ENCODE data around the gene XPNPEP3. TPM values are rescaled to one million over a fixed set of nuclear protein-coding genes. Genes with fewer than 3 reads are reported as not detected.

XPNPEP3 gene
- 19.4 and 23.0 TPM in 2 replicates for total RNA-seq

GRCh38 chr22:40856513-40857308 is at the start of gene XPNPEP3, which contains the start of gene ST13:
XPNPEP3 (plus strand) TSS chr22:40857148; CDS start chr22:40857182, 34 bp downstream.
ST13 (minus strand) TSS chr22:40856639; CDS start chr22:40856540, 99 bp downstream.

DNA sequence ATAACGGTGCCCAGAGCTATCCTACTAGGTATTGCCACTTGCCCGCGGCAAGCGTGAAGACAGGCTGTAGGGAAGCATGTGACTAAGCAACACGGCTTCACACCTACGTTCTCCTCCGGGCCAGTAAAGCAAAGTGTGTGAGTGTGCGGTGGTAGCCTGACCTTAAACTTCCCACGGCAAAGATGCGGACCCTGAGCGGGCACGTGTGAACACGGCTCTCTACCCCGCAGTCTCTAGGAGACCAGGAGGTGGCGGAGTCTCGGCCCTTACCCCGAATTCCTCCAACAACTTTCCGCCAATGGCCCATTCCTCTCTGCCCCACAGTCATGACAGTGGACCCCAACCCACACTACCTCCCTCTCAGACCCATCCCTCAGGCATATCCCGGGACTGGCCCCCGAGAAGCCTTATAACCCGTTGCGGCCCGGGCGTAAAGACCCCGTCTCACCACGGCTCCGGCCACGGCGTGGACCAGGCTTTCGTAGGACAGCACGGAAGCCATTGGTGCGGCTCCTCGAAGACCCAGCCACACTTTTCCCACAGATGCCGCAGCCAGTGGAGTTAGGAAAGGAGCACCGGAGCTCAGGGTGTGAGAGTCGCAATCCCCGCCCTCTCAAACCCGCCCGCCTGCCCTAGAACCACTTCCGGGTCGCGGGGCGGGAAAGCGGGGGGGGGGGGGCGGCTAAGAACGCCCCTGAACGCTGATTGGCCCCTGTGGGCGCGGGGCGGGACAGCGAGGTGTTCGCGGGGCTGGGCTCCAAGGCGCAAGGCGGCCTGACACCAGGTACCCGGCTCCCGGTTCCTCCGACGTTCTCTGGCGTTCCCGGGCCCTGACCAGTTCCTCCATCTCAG is 38.0 kb upstream of the XPNPEP3 start, which contains the start of gene SLC25A17:
Gene SLC25A17, minus strand, starts transcription at position 600 of the 852 bp plus-strand sequence. Its CDS starts 98 bp downstream, at position 502.

GRCh38 chr22:40862013-40862412 is 5.1 kb downstream of the XPNPEP3 start, which contains the start of gene DNAJB7:
DNAJB7 (minus strand) TSS chr22:40862113; CDS start chr22:40861994, 119 bp downstream.

GRCh38 chr22:40950962-40951794 is 94.2 kb downstream of the XPNPEP3 start, which contains the start of gene RBX1:
RBX1 (plus strand) TSS chr22:40951378; CDS start chr22:40951399, 21 bp downstream.

Small RNA genes within 50 kb of the gene (small RNA-seq; reads per million reads assigned to genes)
- 0.84 reads per million, percentile 12 among the genes with 10 or more reads in this experiment for gene MIR4766
- gene RF00017 = not detected
- not detected for gene RNU6-379P

Other genes starting within 250 kb of the XPNPEP3 start
- 35.1 and 38.5 TPM in 2 replicates for gene MRTFA, start 220.4 kb upstream of the XPNPEP3 start, total RNA-seq
- gene MCHR1, start 177.7 kb upstream of the XPNPEP3 start, total RNA-seq = not detected in 2 replicates
- gene SLC25A17, start 37.8 kb upstream of the XPNPEP3 start, total RNA-seq = 20.3 and 23.8 TPM in 2 replicates
- 172 and 188 TPM in 2 replicates for gene ST13, start 509 bp upstream of the XPNPEP3 start, total RNA-seq
- not detected in 2 replicates for gene DNAJB7, start 5.0 kb downstream of the XPNPEP3 start, total RNA-seq
- gene RBX1, start 94.2 kb downstream of the XPNPEP3 start, total RNA-seq = 50.4 and 61.2 TPM in 2 replicates
- gene EP300, start 235.4 kb downstream of the XPNPEP3 start, total RNA-seq = 80.9 and 93.9 TPM in 2 replicates